GM12878 (cell line): Measurements from ENCODE around the gene PMM1. TPM values are rescaled to one million over a fixed set of nuclear protein-coding genes. Genes with fewer than 3 reads are reported as not detected.
"Not testable (repeated sequence)": the region's sequence is repeated elsewhere in the genome, so short reads cannot be mapped to it uniquely, and the experiment has no call there.

Experiments used
- ATAC-seq: fragments of 200-7000 bp; cut with Tn5 transposase; 3 replicates; pipeline ENCODE4 v1.9.1; 2020; ENCODE audit warnings: mild to moderate bottlenecking, moderate library complexity
- BruUV-seq: library from RNA; stranded (reverse); fragments of 400-500 nt; replicated peaks from 2 replicates; lab custom pipeline; 2021; lab: Mats Ljungman, UMichigan
- CTCF ChIA-PET: fragments of 300-600 bp; sonication (Branson Sonifier 250); formaldehyde crosslinking; extraction: SDS; loops from one replicate; lab custom pipeline; 2021; ENCODE audit warnings: inconsistent platforms; lab: Yijun Ruan, JAX
- POLR2A ChIA-PET: fragments of 350-600 bp; formaldehyde crosslinking; extraction: SDS; loops from one replicate; lab custom pipeline; 2021; ENCODE audit warnings: inconsistent platforms; lab: Charles Lee
- RAD21 ChIA-PET: fragments of 300-600 bp; sonication (Branson Sonifier 250); formaldehyde crosslinking; loops from one replicate; lab custom pipeline; 2023; ENCODE audit warnings: antibody characterized with exemption; ENCODE audit not compliant: unreplicated experiment; lab: Charles Lee
- SMC1A ChIA-PET: fragments of 300-600 bp; sonication (Branson Sonifier 250); formaldehyde crosslinking; loops from one replicate; lab custom pipeline; 2023; ENCODE audit not compliant: unreplicated experiment, uncharacterized antibody; lab: Charles Lee
- DNase-seq: peaks from one replicate; pipeline ENCODE4 v3.0.0-alpha.2; 2011; ENCODE audit warnings: low read depth, low spot score
- FAIRE-seq: peaks from 3 replicates; lab custom pipeline; 2011; peaks lifted over from hg19 to GRCh38; lab: Jason Lieb, UNC
- H2AFZ ChIP-seq: 2 replicates; pipeline ENCODE4 v1.6.0; 2011; ENCODE audit warnings: low read depth, low read length, control low read depth; ENCODE audit not compliant: control insufficient read depth
- H3K27ac ChIP-seq: 2 replicates; pipeline ENCODE4 v1.5.1; 2011; ENCODE audit warnings: control low read depth; ENCODE audit not compliant: control insufficient read depth, insufficient read depth
- H3K27me3 ChIP-seq, 2 experiments: replicated peaks in 1 of 2; 2 replicates each; pipeline versions ENCODE4 v1.6.0 to v1.6.1; 2011; ENCODE audit warnings: low read length in 1 of 2; ENCODE audit not compliant: control insufficient read depth in 2 of 2, insufficient read depth in 2 of 2
- H3K36me3 ChIP-seq, 2 experiments: 2 replicates each; pipeline ENCODE4 v1.5.1; 2011; ENCODE audit warnings: low read length in 1 of 2; ENCODE audit not compliant: control insufficient read depth in 2 of 2, insufficient read depth in 2 of 2
- H3K4me1 ChIP-seq: 2 replicates; pipeline ENCODE4 v1.6.1; 2011; ENCODE audit warnings: mild to moderate bottlenecking, low read length, moderate library complexity, mixed read lengths; ENCODE audit not compliant: control insufficient read depth, insufficient read depth
- H3K4me2 ChIP-seq: 2 replicates; pipeline ENCODE4 v1.6.0; 2011; ENCODE audit warnings: control low read depth; ENCODE audit not compliant: control insufficient read depth, insufficient read depth
- H3K4me3 ChIP-seq: fragments of 200-600 bp; sonication (generic); 2 replicates; pipeline ENCODE4 v1.5.1; 2016
- H3K79me2 ChIP-seq: 2 replicates; pipeline ENCODE4 v1.6.0; 2011; ENCODE audit warnings: low read length; ENCODE audit not compliant: control insufficient read depth, insufficient read depth
- H3K9ac ChIP-seq: 2 replicates; pipeline ENCODE4 v1.8.0; 2011; ENCODE audit warnings: low read length, control low read depth, mixed read lengths; ENCODE audit not compliant: control insufficient read depth, insufficient read depth
- H3K9me3 ChIP-seq: replicated peaks from 3 replicates; pipeline ENCODE4 v1.5.1; 2011; ENCODE audit warnings: mild to moderate bottlenecking, low read length; ENCODE audit not compliant: control insufficient read depth, insufficient read depth
- H4K20me1 ChIP-seq: 2 replicates; pipeline ENCODE4 v1.6.0; 2011; ENCODE audit not compliant: control insufficient read depth, insufficient read depth
- BCLAF1 ChIP-seq: fragments of 450-650 bp; IDR thresholded peaks from 2 replicates; pipeline ENCODE4 v1.6.1; 2017; ENCODE audit warnings: antibody characterized with exemption, mild to moderate bottlenecking, moderate library complexity
- CEBPB ChIP-seq, 2 experiments: fragments of 150-350 bp in 1 of 2; IDR thresholded peaks; 2 replicates each; pipeline ENCODE4 v1.6.1; 2012 to 2014; ENCODE audit warnings: low read depth in 2 of 2, low read length in 2 of 2, borderline replicate concordance in 1 of 2, inconsistent platforms in 1 of 2
- EGR1 ChIP-seq, 2 experiments: IDR thresholded peaks; 1 replicate in 1 of 2; 2 replicates in 1 of 2; pipeline ENCODE4 v1.6.1; 2011 to 2012; ENCODE audit warnings: low read depth in 2 of 2, low read length in 2 of 2, borderline replicate concordance in 1 of 2, mild to moderate bottlenecking in 1 of 2, moderate library complexity in 1 of 2
- IRF4 ChIP-seq: IDR thresholded peaks from 2 replicates; pipeline ENCODE4 v1.6.1; 2011; ENCODE audit warnings: low read depth, low read length
- KAT2A ChIP-seq: conservative IDR thresholded peaks from 2 replicates; pipeline ENCODE4 v1.6.1; 2011; ENCODE audit warnings: low read depth, low read length; ENCODE audit not compliant: control insufficient read depth
- MTA2 ChIP-seq: fragments of 450-650 bp; IDR thresholded peaks from 2 replicates; pipeline ENCODE4 v1.6.1; 2016; ENCODE audit warnings: low read depth, mild to moderate bottlenecking, moderate library complexity
- MYB ChIP-seq: fragments of 150-350 bp; IDR thresholded peaks from 2 replicates; pipeline ENCODE4 v1.6.1; 2014; ENCODE audit warnings: mild to moderate bottlenecking, low read depth, low read length, borderline replicate concordance
- RBBP5 ChIP-seq: fragments of 200-600 bp; sonication (generic); conservative IDR thresholded peaks from 2 replicates; pipeline ENCODE4 v1.6.1; 2016
- ZSCAN29 ChIP-seq: fragments of 450-650 bp; IDR thresholded peaks from 2 replicates; pipeline ENCODE4 v1.6.1; 2017; ENCODE audit warnings: mild to moderate bottlenecking, moderate library complexity
- WGBS: methylation state at CpG from one replicate; pipeline ENCODE4 v1.1.6; 2016; ENCODE audit warnings: low lambda C conversion rate; ENCODE audit not compliant: insufficient replicate concordance, insufficient coverage; ENCODE audit errors: missing lambda C conversion rate; 5-methylcytosine and 5-hydroxymethylcytosine counted together
- in situ Hi-C: fragments of 300-500 bp; cut with MboI; formaldehyde crosslinking; loops from 9 replicates; pipeline ENCODE4 v1.14.3; 2018; ENCODE audit warnings: mixed read lengths
- intact Hi-C: fragments of 100-400 bp; cut with micrococcal nuclease; formaldehyde crosslinking; loops from one replicate; pipeline ENCODE4 v1.14.2; 2022; ENCODE audit not compliant: unreplicated experiment
- polyA plus RNA-seq, 11 experiments: library from polyadenylated mRNA; depleted of rRNA in 4 of 11; unstranded in 6 of 11; stranded (reverse) in 5 of 11; fragments of >200 nt; fragmentation: Nextera tagmentation in 4 of 11; fragmentation: Illumina TruSeq in 1 of 11; extraction: Ambion mirVana in 4 of 11; extraction: Trizol in 1 of 11; gene quantifications; 1 replicate in 1 of 11; 2 replicates in 10 of 11; pipeline versions ENCODE4 v1.2.1 to v1.2.3, GENCODE V29; 2011 to 2016; ENCODE audit warnings: inconsistent platforms in 2 of 11, missing spikeins in 2 of 11, low read depth in 1 of 11
- total RNA-seq, 4 experiments: library from RNA; depleted of rRNA in 3 of 4; stranded (reverse); fragments of >200 nt in 3 of 4; fragmentation: Illumina TruSeq in 1 of 4; extraction: Trizol in 1 of 4; gene quantifications; 2 replicates each; pipeline versions ENCODE4 v1.2.1 to v1.2.3, GENCODE V29; 2013 to 2021
- TF ChIP-seq, protein P1 (sequence below): IDR thresholded peaks from 2 replicates; pipeline ENCODE4 v1.6.1; 2011; ENCODE audit warnings: borderline replicate concordance, low read depth, mild to moderate bottlenecking, moderate library complexity, low read length; ENCODE audit not compliant: insufficient read depth, poor library complexity, severe bottlenecking

The PMM1 gene
- total and polyA plus RNA-seq, 10 of the 15 experiments (the other 5 are each of a cell fraction or from before 2014, with no cell fraction given): 8.2 to 32.2 (median 16.9) TPM

DNA sequence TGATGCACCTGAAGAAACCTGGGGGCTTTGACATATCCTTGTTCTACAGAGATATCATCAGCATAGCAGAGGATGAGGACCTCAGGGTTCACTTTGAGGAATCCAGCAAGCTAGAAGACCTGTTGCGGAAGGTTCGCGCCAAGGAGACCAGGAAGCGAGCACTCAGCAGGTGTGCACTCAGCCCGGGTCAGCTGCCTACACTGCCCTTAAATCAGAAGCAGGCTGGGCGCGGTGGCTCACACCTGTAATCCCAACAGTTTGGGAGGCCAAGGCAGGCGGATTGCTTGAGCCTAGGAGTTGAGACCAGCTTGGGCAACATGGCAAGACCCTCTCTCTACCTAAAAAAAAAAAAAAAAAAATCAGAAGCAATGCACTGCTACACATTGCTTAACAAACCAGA is 48.0 kb upstream of the PMM1 start:
- FAIRE-seq, H3K4me2 ChIP-seq, ATAC-seq, H3K27me3 ChIP-seq, H3K9me3 ChIP-seq, H3K79me2 ChIP-seq, H3K9ac ChIP-seq, H3K4me1 ChIP-seq, H2AFZ ChIP-seq, DNase-seq, intact Hi-C loops, BruUV-seq, H3K27ac ChIP-seq, in situ Hi-C loops, RAD21 ChIA-PET, H3K4me3 ChIP-seq, H4K20me1 ChIP-seq: not testable (repeated sequence)
- WGBS: 98% methylated on average over 8 of the region's 8 CpGs
- SMC1A ChIA-PET: interaction anchor here (0.8 kb wide), 1 partner anchor 30 kb away, joined by 3 read pairs; no protein-coding TSS in a partner anchor
- POLR2A ChIA-PET: interaction anchor here (0.6 kb wide), 1 partner anchor 323 kb away, joined by 3 read pairs; no protein-coding TSS in a partner anchor
- CTCF ChIA-PET: interaction anchor here (1.1 kb wide), 1 partner anchor 29 kb away, joined by 3 read pairs; no protein-coding TSS in a partner anchor
- peaks cover 21 to 32% of the 10 kb centered on the region in 2 experiments for H3K36me3 ChIP-seq

DNA sequence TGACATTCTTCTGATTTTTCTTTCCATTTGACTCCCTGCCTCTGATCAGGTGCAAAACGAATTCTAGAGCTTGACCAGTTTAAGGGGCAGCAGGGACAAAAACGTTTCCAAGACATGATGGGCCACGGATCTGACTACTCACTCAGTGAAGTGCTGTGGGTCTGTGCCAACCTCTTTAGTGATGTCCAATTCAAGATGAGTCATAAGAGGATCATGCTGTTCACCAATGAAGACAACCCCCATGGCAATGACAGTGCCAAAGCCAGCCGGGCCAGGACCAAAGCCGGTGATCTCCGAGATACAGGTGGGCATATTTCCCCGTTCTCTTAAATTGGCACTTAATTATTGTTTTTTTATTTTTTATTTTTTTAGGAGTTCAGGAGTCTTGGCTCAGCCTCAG is 46.8 kb upstream of the PMM1 start:
- SMC1A ChIA-PET: interaction anchor here (1.0 kb wide), 1 partner anchor 23 kb away, joined by 3 read pairs; no protein-coding TSS in a partner anchor
- intact Hi-C loops: no loop called here
- H3K9me3 ChIP-seq: no peaks in the 10 kb centered on the region
- ATAC-seq: no peak
- no peaks in the 10 kb centered on the region; the same call in 1 of the 2 replicates for H4K20me1 ChIP-seq
- POLR2A ChIA-PET: no interaction called here
- no peak for DNase-seq
- H3K27me3 ChIP-seq: no peaks in the 10 kb centered on the region
- H3K79me2 ChIP-seq: no peaks in the 10 kb centered on the region
- H3K4me1 ChIP-seq: no peaks in the 10 kb centered on the region
- H3K4me3 ChIP-seq: no peak overlapping the region
- FAIRE-seq: no peak
- no peak overlapping the region for H3K27ac ChIP-seq
- no peak overlapping the region for H3K9ac ChIP-seq
- WGBS: 87% methylated on average over 7 of the region's 7 CpGs
- RAD21 ChIA-PET: no interaction called here
- CTCF ChIA-PET: interaction anchor here (1.0 kb wide), 1 partner anchor 30 kb away, joined by 4 read pairs; no protein-coding TSS in a partner anchor
- peaks cover 18 to 29% of the 10 kb centered on the region in 2 experiments for H3K36me3 ChIP-seq
- in situ Hi-C loops: no loop called here
- no peak overlapping the region for H3K4me2 ChIP-seq
- BruUV-seq: no TSS peak
- H2AFZ ChIP-seq: no peak overlapping the region
- TF ChIP-seq RBBP5: no peak
- TF ChIP-seq MYB: no peak
- TF ChIP-seq, protein P1, sequence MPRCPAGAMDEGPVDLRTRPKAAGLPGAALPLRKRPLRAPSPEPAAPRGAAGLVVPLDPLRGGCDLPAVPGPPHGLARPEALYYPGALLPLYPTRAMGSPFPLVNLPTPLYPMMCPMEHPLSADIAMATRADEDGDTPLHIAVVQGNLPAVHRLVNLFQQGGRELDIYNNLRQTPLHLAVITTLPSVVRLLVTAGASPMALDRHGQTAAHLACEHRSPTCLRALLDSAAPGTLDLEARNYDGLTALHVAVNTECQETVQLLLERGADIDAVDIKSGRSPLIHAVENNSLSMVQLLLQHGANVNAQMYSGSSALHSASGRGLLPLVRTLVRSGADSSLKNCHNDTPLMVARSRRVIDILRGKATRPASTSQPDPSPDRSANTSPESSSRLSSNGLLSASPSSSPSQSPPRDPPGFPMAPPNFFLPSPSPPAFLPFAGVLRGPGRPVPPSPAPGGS: no peak
- no peak for TF ChIP-seq IRF4
- no peak for TF ChIP-seq ZSCAN29
- no peak for TF ChIP-seq BCLAF1
- no peak for TF ChIP-seq KAT2A
- TF ChIP-seq CEBPB (IDR thresholded peaks at IDR 0.05; ENCODE audit: borderline replicate concordance in 1 of 2, low read depth in 2 of 2, low read length in 2 of 2): no peak
- no peak for TF ChIP-seq EGR1 (IDR thresholded peaks at IDR 0.05; ENCODE audit: borderline replicate concordance in 1 of 2, low read depth in 2 of 2, low read length in 2 of 2)
- TF ChIP-seq MTA2: no peak
